HCT116 (cell line): ENCODE measurements around the gene CCDC148. TPM values are rescaled to one million over a fixed set of nuclear protein-coding genes. Genes with fewer than 3 reads are reported as not detected.

ENCODE experiments used
- ATAC-seq: fragments of 200-7000 bp; cut with Tn5 transposase; 2 replicates; pipeline ENCODE4 v1.9.1; 2020; ENCODE audit warnings: mild to moderate bottlenecking, moderate library complexity
- BruUV-seq: library from RNA; stranded (reverse); fragments of 400-500 nt; replicated peaks from 2 replicates; lab custom pipeline; 2021; lab: Mats Ljungman, UMichigan
- CTCF ChIA-PET: fragments of 300-600 bp; sonication (Branson Sonifier 250); formaldehyde crosslinking; loops from one replicate; lab custom pipeline; 2021; ENCODE audit warnings: antibody characterized with exemption; lab: Charles Lee
- POLR2A ChIA-PET: fragments of 300-600, 350-600 bp; sonication (Branson Sonifier 250); formaldehyde crosslinking; loops from one replicate; lab custom pipeline; 2021; ENCODE audit warnings: antibody characterized with exemption; lab: Charles Lee
- RAD21 ChIA-PET, 2 experiments: fragments of 300-600 bp; sonication (Branson Sonifier 250); formaldehyde crosslinking; loops; one replicate each; lab custom pipeline; 2023; ENCODE audit warnings: low total read pairs in 2 of 2; ENCODE audit not compliant: uncharacterized antibody in 2 of 2, unreplicated experiment in 2 of 2, low non-redundant PET in 1 of 2; lab: Charles Lee
- DNase-seq: peaks from one replicate; pipeline ENCODE4 v3.0.0-alpha.2; 2010; ENCODE audit warnings: low read depth, low spot score
- H2AFZ ChIP-seq: fragments of 200-600 bp; shearing (Covaris generic), sonication (generic); 2 replicates; pipeline ENCODE4 v1.6.1; 2017; ENCODE audit warnings: low read depth, mixed run types, mixed read lengths, antibody characterized with exemption, low read length; ENCODE audit not compliant: poor library complexity, severe bottlenecking
- H3K27ac ChIP-seq: 2 replicates; pipeline ENCODE4 v1.5.1; 2012; ENCODE audit warnings: low read depth, low read length
- H3K27me3 ChIP-seq: fragments of 200-600 bp; sonication (generic); 2 replicates; pipeline ENCODE4 v1.6.1; 2016; ENCODE audit warnings: mixed run types, low read length, mixed read lengths; ENCODE audit not compliant: insufficient read depth
- H3K36me3 ChIP-seq, 2 experiments: fragments of 200-500 bp in 1 of 2; fragments of 200-600 bp in 1 of 2; sonication (Bioruptor generic) in 1 of 2; sonication (generic) in 1 of 2; 2 replicates each; pipeline versions ENCODE4 v1.5.1 to v1.6.1; 2014 to 2016; ENCODE audit warnings: low read length in 2 of 2, inconsistent platforms in 1 of 2, mixed read lengths in 1 of 2, mixed run types in 1 of 2; ENCODE audit not compliant: insufficient read depth in 2 of 2, control insufficient read depth in 1 of 2
- H3K4me1 ChIP-seq, 2 experiments: fragments of 200-600 bp in 1 of 2; sonication (generic) in 1 of 2; 2 replicates each; pipeline versions ENCODE4 v1.5.1 to v1.6.1; 2012 to 2017; ENCODE audit warnings: low read length in 2 of 2, inconsistent platforms in 1 of 2, mild to moderate bottlenecking in 1 of 2, mixed read lengths in 1 of 2, mixed run types in 1 of 2, moderate library complexity in 1 of 2; ENCODE audit not compliant: insufficient read depth in 2 of 2, control insufficient read depth in 1 of 2
- H3K4me2 ChIP-seq: fragments of 200-600 bp; sonication (generic); 2 replicates; pipeline ENCODE4 v1.6.1; 2017; ENCODE audit warnings: mixed run types, low read length, mixed read lengths
- H3K4me3 ChIP-seq, 2 experiments: fragments of 200-600 bp in 1 of 2; sonication (generic) in 1 of 2; replicated peaks in 1 of 2; 2 replicates each; pipeline ENCODE4 v1.5.1; 2011 to 2016; ENCODE audit warnings: low read length in 2 of 2, control low read depth in 1 of 2, low read depth in 1 of 2, mild to moderate bottlenecking in 1 of 2, mixed read lengths in 1 of 2, mixed run types in 1 of 2
- H3K79me2 ChIP-seq: fragments of 200-600 bp; sonication (generic); 2 replicates; pipeline ENCODE4 v1.6.1; 2017; ENCODE audit warnings: mild to moderate bottlenecking, mixed run types, low read length, moderate library complexity, mixed read lengths; ENCODE audit not compliant: insufficient read depth
- H3K9ac ChIP-seq: fragments of 200-600 bp; sonication (generic); 2 replicates; pipeline ENCODE4 v1.6.1; 2016; ENCODE audit warnings: low read length, mixed read lengths
- H3K9me2 ChIP-seq: fragments of 200-600 bp; sonication (generic), shearing (Covaris generic); 2 replicates; pipeline ENCODE4 v1.6.1; 2017; ENCODE audit warnings: mixed run types, mild to moderate bottlenecking, moderate library complexity; ENCODE audit not compliant: insufficient read depth
- H3K9me3 ChIP-seq, 2 experiments: fragments of 200-500 bp in 1 of 2; fragments of 200-600 bp in 1 of 2; sonication (Bioruptor generic) in 1 of 2; sonication (generic) in 1 of 2; 2 replicates each; pipeline ENCODE4 v1.6.1; 2014 to 2017; ENCODE audit warnings: low read length in 2 of 2, mixed read lengths in 2 of 2, inconsistent platforms in 1 of 2, low read depth in 1 of 2, mild to moderate bottlenecking in 1 of 2, mixed run types in 1 of 2, moderate library complexity in 1 of 2; ENCODE audit not compliant: control insufficient read depth in 1 of 2, insufficient read depth in 1 of 2
- H4K20me1 ChIP-seq: fragments of 200-600 bp; sonication (generic), shearing (Covaris generic); 2 replicates; pipeline ENCODE4 v1.6.1; 2017; ENCODE audit warnings: mixed run types, mild to moderate bottlenecking, moderate library complexity; ENCODE audit not compliant: insufficient read depth
- CBX3 ChIP-seq: IDR thresholded peaks from 2 replicates; pipeline ENCODE4 v1.6.1; 2012; ENCODE audit warnings: low read depth
- EZH2 ChIP-seq: fragments of 200-600 bp; sonication (generic); IDR thresholded peaks from 2 replicates; pipeline ENCODE4 v1.6.1; 2017; ENCODE audit warnings: antibody characterized with exemption, mixed run types
- FOSL1 ChIP-seq: IDR thresholded peaks from 2 replicates; pipeline ENCODE4 v1.6.1; 2012; ENCODE audit warnings: low read depth
- JUND ChIP-seq: IDR thresholded peaks from 2 replicates; pipeline ENCODE4 v1.6.1; 2012
- POLR2A ChIP-seq: IDR thresholded peaks from 2 replicates; pipeline ENCODE4 v1.7.0; 2011; ENCODE audit warnings: borderline replicate concordance; ENCODE audit not compliant: insufficient read depth, insufficient read length; ENCODE audit errors: extremely low read depth
- SIN3A ChIP-seq: IDR thresholded peaks from 2 replicates; pipeline ENCODE4 v1.6.1; 2012; ENCODE audit warnings: low read depth
- SRF ChIP-seq: IDR thresholded peaks from 2 replicates; pipeline ENCODE4 v1.6.1; 2012; ENCODE audit warnings: low read depth
- TCF7L2 ChIP-seq: IDR thresholded peaks from 2 replicates; pipeline ENCODE4 v1.7.0; 2011; ENCODE audit warnings: borderline replicate concordance, inconsistent platforms; ENCODE audit not compliant: insufficient read depth, insufficient read length; ENCODE audit errors: extremely low read depth
- YY1 ChIP-seq: IDR thresholded peaks from 2 replicates; pipeline ENCODE4 v1.6.1; 2011; ENCODE audit warnings: low read length, low read depth, moderate library complexity, mild to moderate bottlenecking; ENCODE audit not compliant: insufficient replicate concordance; ENCODE audit errors: extremely low read depth
- ZFX ChIP-seq: fragments of 450-650 bp; IDR thresholded peaks from 2 replicates; pipeline ENCODE4 v1.6.1; 2017
- ZNF274 ChIP-seq: fragments of 200-500 bp; sonication (Bioruptor generic); IDR thresholded peaks from 2 replicates; pipeline ENCODE4 v1.6.1; 2014; ENCODE audit warnings: mild to moderate bottlenecking, low read depth, low read length, inconsistent platforms
- intact Hi-C: fragments of 100-400 bp; cut with micrococcal nuclease; formaldehyde crosslinking; loops from 2 replicates; pipeline ENCODE4 v1.10.0; 2022
- total RNA-seq: library from RNA; stranded (reverse); gene quantifications from one replicate; pipeline ENCODE4 v1.2.1, GENCODE V29; 2021; ENCODE audit not compliant: unreplicated experiment
- TF ChIP-seq, protein P1 (sequence below): IDR thresholded peaks from 2 replicates; pipeline ENCODE4 v1.6.1; 2012
- TF ChIP-seq, protein P2 (sequence below): IDR thresholded peaks from 2 replicates; pipeline ENCODE4 v1.6.1; 2012
- TF ChIP-seq, protein P3 (sequence below): IDR thresholded peaks from 2 replicates; pipeline ENCODE4 v1.6.1; 2012; ENCODE audit warnings: low read depth
- TF ChIP-seq, protein P4 (sequence below), 3 experiments: fragments of 200-600 bp in 1 of 3; sonication (generic) in 1 of 3; IDR thresholded peaks in 2 of 3; conservative IDR thresholded peaks in 1 of 3; 2 replicates each; pipeline ENCODE4 v1.5.1; 2012 to 2017; ENCODE audit warnings: low read depth in 2 of 3, low read length in 2 of 3, antibody characterized with exemption in 1 of 3, borderline replicate concordance in 1 of 3, control low read depth in 1 of 3, mild to moderate bottlenecking in 1 of 3, mixed read lengths in 1 of 3, mixed run types in 1 of 3, moderate library complexity in 1 of 3; ENCODE audit not compliant: insufficient read depth in 1 of 3

CCDC148 gene
- total RNA-seq, 1 experiment from 2014 or later, result 0.59 TPM

DNA sequence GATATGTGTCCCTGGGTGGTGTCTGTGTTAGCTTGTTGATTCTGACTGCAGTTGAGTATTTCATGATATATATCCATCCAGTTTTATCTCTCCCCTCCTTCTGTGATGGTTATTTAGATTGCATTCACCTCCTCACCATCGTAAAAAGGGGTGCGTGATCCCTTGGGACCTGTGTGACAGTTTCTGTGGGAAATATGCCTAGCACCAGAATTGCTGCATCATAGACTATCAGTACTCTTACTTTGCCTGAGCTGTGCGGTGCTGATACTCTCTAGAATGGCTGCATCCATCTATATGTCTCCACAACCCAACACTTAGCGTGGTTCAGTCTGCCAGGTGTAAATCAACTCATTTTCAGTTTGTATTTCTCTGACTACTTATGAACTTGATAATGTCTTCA lies 34.5 kb upstream of the CCDC148 start:
- no peak overlapping the region for H3K9ac ChIP-seq
- TF ChIP-seq ZNF274, result no peak
- TF ChIP-seq YY1, result no peak
- DNase-seq (no peak), ATAC-seq (no peak)
- ChIA-PET POLR2A (no interaction called here), RAD21 (no interaction called here), CTCF (no interaction called here)
- H3K9me3 ChIP-seq, result no peaks in the 10 kb centered on the region
- no peaks in the 10 kb centered on the region for H3K27me3 ChIP-seq
- BruUV-seq, result no TSS peak
- no peaks in the 10 kb centered on the region for H3K9me2 ChIP-seq
- no peak overlapping the region for H3K27ac ChIP-seq
- H3K79me2 ChIP-seq, result peaks cover 92% of the 10 kb centered on the region
- H3K36me3 ChIP-seq, result no peaks in the 10 kb centered on the region
- no peak overlapping the region for H2AFZ ChIP-seq
- peaks cover 0 to 8% of the 10 kb centered on the region in 2 experiments; a peak in 2 of 4 replicates for H3K4me1 ChIP-seq
- intact Hi-C loops, result no loop called here
- H4K20me1 ChIP-seq, result no peaks in the 10 kb centered on the region; the same call in 1 of the 2 replicates
- H3K4me3 ChIP-seq, result no peak overlapping the region
- H3K4me2 ChIP-seq, result no peak overlapping the region

DNA sequence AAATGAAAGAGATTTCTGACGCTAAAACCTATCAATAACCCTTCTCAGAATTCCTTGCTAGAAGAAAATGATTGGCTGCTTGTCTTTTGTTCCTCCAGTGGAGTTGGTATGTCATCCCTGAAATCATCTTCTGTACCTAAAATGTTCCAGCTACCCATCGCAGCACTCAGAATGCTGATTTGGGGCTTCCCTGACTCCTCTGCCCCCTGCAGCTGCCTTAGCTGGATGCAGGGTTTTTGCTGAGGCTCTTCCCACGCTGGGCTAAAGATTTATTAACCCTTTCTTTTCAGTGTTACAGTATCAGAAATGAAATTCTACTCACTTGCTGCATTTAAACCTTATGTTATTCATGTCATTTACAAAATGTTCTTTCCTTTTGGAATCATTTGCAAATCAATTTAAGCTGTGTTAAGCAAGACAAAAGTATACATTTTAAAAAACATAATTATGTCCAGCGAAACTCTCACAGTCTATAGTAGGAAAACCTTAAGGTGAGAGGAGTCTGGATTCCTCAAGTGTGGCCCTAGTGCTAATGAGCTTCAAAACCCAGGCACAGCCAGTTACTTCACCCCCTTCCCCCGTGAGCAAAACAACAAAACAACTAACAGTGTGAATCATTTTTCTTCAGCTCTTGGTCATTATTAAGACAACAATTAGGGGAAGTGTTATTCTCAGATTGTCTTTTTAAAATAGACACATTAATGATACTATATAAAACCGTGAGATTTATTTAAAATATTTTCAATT lies 33.0 kb upstream of the CCDC148 start:
- H3K9me2 ChIP-seq, result no peaks in the 10 kb centered on the region
- H3K4me1 ChIP-seq, result peaks cover 0 to 8% of the 10 kb centered on the region in 2 experiments; a peak in 2 of 4 replicates
- ChIA-PET CTCF (no interaction called here), RAD21 (no interaction called here), POLR2A (no interaction called here)
- intact Hi-C loops, result no loop called here
- no TSS peak for BruUV-seq
- no peak overlapping the region for H3K4me2 ChIP-seq
- H3K79me2 ChIP-seq, result peaks cover 95% of the 10 kb centered on the region
- H3K4me3 ChIP-seq, result no peak overlapping the region
- H3K36me3 ChIP-seq, result no peaks in the 10 kb centered on the region
- H4K20me1 ChIP-seq, result no peaks in the 10 kb centered on the region; the same call in 1 of the 2 replicates
- no peak overlapping the region for H2AFZ ChIP-seq
- H3K9ac ChIP-seq, result no peak overlapping the region
- no peaks in the 10 kb centered on the region for H3K27me3 ChIP-seq
- H3K9me3 ChIP-seq, result no peaks in the 10 kb centered on the region
- DNase-seq (no peak), ATAC-seq (no peak)
- no peak overlapping the region for H3K27ac ChIP-seq
- TF ChIP-seq, protein P1, sequence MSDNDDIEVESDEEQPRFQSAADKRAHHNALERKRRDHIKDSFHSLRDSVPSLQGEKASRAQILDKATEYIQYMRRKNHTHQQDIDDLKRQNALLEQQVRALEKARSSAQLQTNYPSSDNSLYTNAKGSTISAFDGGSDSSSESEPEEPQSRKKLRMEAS, result no peak
- TF ChIP-seq, protein P2, sequence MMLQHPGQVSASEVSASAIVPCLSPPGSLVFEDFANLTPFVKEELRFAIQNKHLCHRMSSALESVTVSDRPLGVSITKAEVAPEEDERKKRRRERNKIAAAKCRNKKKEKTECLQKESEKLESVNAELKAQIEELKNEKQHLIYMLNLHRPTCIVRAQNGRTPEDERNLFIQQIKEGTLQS, result no peak
- TF ChIP-seq FOSL1 (no peak), ZFX (no peak), SRF (no peak), SIN3A (no peak), POLR2A (no peak), ZNF274 (no peak), CBX3 (no peak), JUND (no peak), TCF7L2 (no peak), EZH2 (no peak)
- TF ChIP-seq, protein P3, sequence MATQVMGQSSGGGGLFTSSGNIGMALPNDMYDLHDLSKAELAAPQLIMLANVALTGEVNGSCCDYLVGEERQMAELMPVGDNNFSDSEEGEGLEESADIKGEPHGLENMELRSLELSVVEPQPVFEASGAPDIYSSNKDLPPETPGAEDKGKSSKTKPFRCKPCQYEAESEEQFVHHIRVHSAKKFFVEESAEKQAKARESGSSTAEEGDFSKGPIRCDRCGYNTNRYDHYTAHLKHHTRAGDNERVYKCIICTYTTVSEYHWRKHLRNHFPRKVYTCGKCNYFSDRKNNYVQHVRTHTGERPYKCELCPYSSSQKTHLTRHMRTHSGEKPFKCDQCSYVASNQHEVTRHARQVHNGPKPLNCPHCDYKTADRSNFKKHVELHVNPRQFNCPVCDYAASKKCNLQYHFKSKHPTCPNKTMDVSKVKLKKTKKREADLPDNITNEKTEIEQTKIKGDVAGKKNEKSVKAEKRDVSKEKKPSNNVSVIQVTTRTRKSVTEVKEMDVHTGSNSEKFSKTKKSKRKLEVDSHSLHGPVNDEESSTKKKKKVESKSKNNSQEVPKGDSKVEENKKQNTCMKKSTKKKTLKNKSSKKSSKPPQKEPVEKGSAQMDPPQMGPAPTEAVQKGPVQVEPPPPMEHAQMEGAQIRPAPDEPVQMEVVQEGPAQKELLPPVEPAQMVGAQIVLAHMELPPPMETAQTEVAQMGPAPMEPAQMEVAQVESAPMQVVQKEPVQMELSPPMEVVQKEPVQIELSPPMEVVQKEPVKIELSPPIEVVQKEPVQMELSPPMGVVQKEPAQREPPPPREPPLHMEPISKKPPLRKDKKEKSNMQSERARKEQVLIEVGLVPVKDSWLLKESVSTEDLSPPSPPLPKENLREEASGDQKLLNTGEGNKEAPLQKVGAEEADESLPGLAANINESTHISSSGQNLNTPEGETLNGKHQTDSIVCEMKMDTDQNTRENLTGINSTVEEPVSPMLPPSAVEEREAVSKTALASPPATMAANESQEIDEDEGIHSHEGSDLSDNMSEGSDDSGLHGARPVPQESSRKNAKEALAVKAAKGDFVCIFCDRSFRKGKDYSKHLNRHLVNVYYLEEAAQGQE, result no peak
- TF ChIP-seq, protein P4, sequence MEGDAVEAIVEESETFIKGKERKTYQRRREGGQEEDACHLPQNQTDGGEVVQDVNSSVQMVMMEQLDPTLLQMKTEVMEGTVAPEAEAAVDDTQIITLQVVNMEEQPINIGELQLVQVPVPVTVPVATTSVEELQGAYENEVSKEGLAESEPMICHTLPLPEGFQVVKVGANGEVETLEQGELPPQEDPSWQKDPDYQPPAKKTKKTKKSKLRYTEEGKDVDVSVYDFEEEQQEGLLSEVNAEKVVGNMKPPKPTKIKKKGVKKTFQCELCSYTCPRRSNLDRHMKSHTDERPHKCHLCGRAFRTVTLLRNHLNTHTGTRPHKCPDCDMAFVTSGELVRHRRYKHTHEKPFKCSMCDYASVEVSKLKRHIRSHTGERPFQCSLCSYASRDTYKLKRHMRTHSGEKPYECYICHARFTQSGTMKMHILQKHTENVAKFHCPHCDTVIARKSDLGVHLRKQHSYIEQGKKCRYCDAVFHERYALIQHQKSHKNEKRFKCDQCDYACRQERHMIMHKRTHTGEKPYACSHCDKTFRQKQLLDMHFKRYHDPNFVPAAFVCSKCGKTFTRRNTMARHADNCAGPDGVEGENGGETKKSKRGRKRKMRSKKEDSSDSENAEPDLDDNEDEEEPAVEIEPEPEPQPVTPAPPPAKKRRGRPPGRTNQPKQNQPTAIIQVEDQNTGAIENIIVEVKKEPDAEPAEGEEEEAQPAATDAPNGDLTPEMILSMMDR (IDR thresholded peaks at IDR 0.05 in 2 of 3, conservative IDR thresholded peaks at IDR 0.05 in 1 of 3; ENCODE audit: borderline replicate concordance in 1 of 3, insufficient read depth in 1 of 3, low read depth in 2 of 3, low read length in 2 of 3), result no peak
